Lung (tissue), 12 donors: ENCODE data around the gene AMTN. TPM values are rescaled to one million over a fixed set of nuclear protein-coding genes. Genes with fewer than 3 reads are reported as not detected.
"Not testable (repeated sequence)": the region's sequence is repeated elsewhere in the genome, so short reads cannot be mapped to it uniquely, and the experiment has no call there.

ENCODE experiments used
- ATAC-seq: fragments of 200-7000 bp; cut with Tn5 transposase; one replicate; pipeline ENCODE4 v1.9.1; 2020; ENCODE audit warnings: moderate number of reproducible peaks; ENCODE audit not compliant: insufficient read depth, low FRiP score
- DNase-seq, 3 donors: peaks; one replicate each; pipeline ENCODE4 v3.0.0-alpha.2; 2013 to 2017
- H3K27ac ChIP-seq, 2 donors: one replicate each; pipeline ENCODE4 v1.5.1; 2013; ENCODE audit warnings: mild to moderate bottlenecking in 2 of 2, moderate library complexity in 2 of 2, control low read depth in 1 of 2, inconsistent platforms in 1 of 2, low read depth in 1 of 2, low read length in 1 of 2
- H3K27me3 ChIP-seq, 3 donors: one replicate each; pipeline ENCODE4 v1.5.1; 2013; ENCODE audit warnings: low read length in 2 of 3; ENCODE audit not compliant: control insufficient read depth in 3 of 3, insufficient read depth in 3 of 3
- H3K36me3 ChIP-seq, 4 donors: one replicate each; pipeline ENCODE4 v1.5.1; 2013; ENCODE audit warnings: low read length in 4 of 4, mild to moderate bottlenecking in 1 of 4, moderate library complexity in 1 of 4; ENCODE audit not compliant: control insufficient read depth in 4 of 4, insufficient read depth in 4 of 4
- H3K4me1 ChIP-seq, 5 donors: one replicate each; pipeline ENCODE4 v1.5.1; 2013; ENCODE audit warnings: low read length in 5 of 5, mild to moderate bottlenecking in 2 of 5, moderate library complexity in 1 of 5; ENCODE audit not compliant: control insufficient read depth in 5 of 5, insufficient read depth in 5 of 5
- H3K4me3 ChIP-seq: one replicate; pipeline ENCODE4 v1.5.1; 2013; ENCODE audit warnings: mild to moderate bottlenecking, control low read depth, moderate library complexity
- H3K9ac ChIP-seq, 2 donors: one replicate each; pipeline ENCODE4 v1.5.1; 2013; ENCODE audit warnings: low read length in 2 of 2, control low read depth in 1 of 2; ENCODE audit not compliant: insufficient read depth in 1 of 2
- H3K9me3 ChIP-seq, 4 donors: one replicate each; pipeline ENCODE4 v1.5.1; 2013; ENCODE audit warnings: low read length in 3 of 4, mild to moderate bottlenecking in 1 of 4, moderate library complexity in 1 of 4; ENCODE audit not compliant: control insufficient read depth in 4 of 4, insufficient read depth in 3 of 4
- WGBS, 2 donors: extraction: QIAGEN DNeasy Blood & Tissue Kit; methylation state at CpG; one replicate each; pipeline ENCODE4 v1.1.7; 2013; 5-methylcytosine and 5-hydroxymethylcytosine counted together
- polyA plus RNA-seq, 2 donors: library from polyadenylated mRNA; stranded (reverse); fragments of 200-250 nt; gene quantifications; one replicate each; pipeline ENCODE4 v1.2.1, GENCODE V29; 2013
- total RNA-seq, 2 donors: library from RNA; depleted of rRNA in 1 of 2; stranded (reverse); fragments of >200 nt in 1 of 2; gene quantifications; one replicate each; pipeline ENCODE4 v1.2.1, GENCODE V29; 2014 to 2021
- TF ChIP-seq, protein P1 (sequence below): IDR thresholded peaks from 2 replicates; pipeline ENCODE4 v1.5.1; 2012; ENCODE audit warnings: mild to moderate bottlenecking; ENCODE audit errors: control extremely low read depth, extremely low read depth
- donor health status: control.
- donor health status: control.
- donor health status: Bipolar disorder and iron deficiency.
- donor health status: healthy.
- donor health status: DM: yes; HTN: yes; CAD: no.

The AMTN gene
- total and polyA plus RNA-seq, 4 donors, result 0.51 TPM; not detected in 3

- Histone ChIP-seq H3K9me3 (no peaks in the 10 kb centered on the region), H3K27ac (no peak overlapping the region), H3K4me1 (no peaks in the 10 kb centered on the region), H3K9ac (no peak overlapping the region), H3K27me3 (no peaks in the 10 kb centered on the region), H3K36me3 (no peaks in the 10 kb centered on the region), H3K4me3 (no peak overlapping the region)
- TF ChIP-seq, protein P1, sequence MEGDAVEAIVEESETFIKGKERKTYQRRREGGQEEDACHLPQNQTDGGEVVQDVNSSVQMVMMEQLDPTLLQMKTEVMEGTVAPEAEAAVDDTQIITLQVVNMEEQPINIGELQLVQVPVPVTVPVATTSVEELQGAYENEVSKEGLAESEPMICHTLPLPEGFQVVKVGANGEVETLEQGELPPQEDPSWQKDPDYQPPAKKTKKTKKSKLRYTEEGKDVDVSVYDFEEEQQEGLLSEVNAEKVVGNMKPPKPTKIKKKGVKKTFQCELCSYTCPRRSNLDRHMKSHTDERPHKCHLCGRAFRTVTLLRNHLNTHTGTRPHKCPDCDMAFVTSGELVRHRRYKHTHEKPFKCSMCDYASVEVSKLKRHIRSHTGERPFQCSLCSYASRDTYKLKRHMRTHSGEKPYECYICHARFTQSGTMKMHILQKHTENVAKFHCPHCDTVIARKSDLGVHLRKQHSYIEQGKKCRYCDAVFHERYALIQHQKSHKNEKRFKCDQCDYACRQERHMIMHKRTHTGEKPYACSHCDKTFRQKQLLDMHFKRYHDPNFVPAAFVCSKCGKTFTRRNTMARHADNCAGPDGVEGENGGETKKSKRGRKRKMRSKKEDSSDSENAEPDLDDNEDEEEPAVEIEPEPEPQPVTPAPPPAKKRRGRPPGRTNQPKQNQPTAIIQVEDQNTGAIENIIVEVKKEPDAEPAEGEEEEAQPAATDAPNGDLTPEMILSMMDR, result no peak
- no peak for ATAC-seq
- 73 to 75% methylated on average over 2 of the region's 2 CpGs for WGBS, 2 donors
- DNase-seq, result no peak
Observed at GRCh38 chr4:70533211-70533610, 14.8 kb downstream of the AMTN start.

DNA sequence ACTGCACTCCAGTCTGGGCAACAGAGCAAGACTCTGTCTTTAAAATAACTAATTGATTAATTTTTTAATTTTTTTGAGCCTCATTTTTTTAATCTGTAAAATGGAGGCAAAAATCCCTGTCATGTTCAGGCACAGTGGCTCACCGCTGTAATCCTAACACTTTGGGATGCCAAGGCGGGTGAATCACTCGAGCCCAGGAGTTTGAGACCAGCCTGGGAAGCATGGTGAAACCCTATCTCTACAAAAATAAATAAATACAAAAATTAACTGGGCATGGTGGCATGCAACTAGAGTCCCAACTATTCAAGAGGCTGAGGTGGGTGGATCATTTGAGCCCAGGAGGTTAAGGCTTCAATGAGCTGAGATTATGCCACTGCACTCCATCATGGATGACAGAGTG, 15.4 kb downstream of the AMTN start:
- Histone ChIP-seq H3K9ac (no peak overlapping the region), H3K36me3 (no peaks in the 10 kb centered on the region), H3K9me3 (no peaks in the 10 kb centered on the region), H3K4me3 (no peak overlapping the region), H3K27me3 (no peaks in the 10 kb centered on the region), H3K27ac (no peak overlapping the region), H3K4me1 (no peaks in the 10 kb centered on the region)
- ATAC-seq (no peak), DNase-seq (no peak)
- WGBS, 2 donors, result 91 to 94% methylated on average over 3 of the region's 3 CpGs
- TF ChIP-seq, protein P1, result no peak

DNA sequence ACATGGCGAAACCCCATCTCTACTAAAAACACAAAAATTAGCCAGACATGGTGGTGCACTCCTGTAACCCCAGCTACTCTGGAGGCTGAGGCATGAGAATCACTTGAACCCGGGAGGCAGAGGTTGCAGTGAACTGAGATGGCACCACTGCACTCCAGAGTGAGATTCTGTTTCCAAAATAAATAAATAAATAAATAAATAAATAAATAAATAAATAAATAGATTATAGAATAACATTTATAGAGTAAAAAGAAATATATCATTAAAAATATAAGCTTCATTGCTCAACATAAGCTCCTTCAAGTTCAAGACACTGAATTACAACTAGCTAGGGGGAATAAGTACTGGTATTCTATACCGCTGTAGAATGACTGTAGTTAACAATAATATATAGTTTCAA, 16.5 kb downstream of the AMTN start:
- H3K27ac ChIP-seq, H3K4me3 ChIP-seq, ATAC-seq, H3K36me3 ChIP-seq, H3K4me1 ChIP-seq, H3K9ac ChIP-seq, DNase-seq, H3K9me3 ChIP-seq, H3K27me3 ChIP-seq: not testable (repeated sequence)
- WGBS, 2 donors, result 94 to 97% methylated on average over 3 of the region's 3 CpGs

GRCh38 chr4:70538869-70539268, 20.5 kb downstream of the AMTN start:
- Histone ChIP-seq H3K27ac (no peak overlapping the region), H3K4me3 (no peak overlapping the region), H3K27me3 (no peaks in the 10 kb centered on the region), H3K9ac (no peak overlapping the region), H3K36me3 (no peaks in the 10 kb centered on the region), H3K9me3 (no peaks in the 10 kb centered on the region), H3K4me1 (no peaks in the 10 kb centered on the region)
- TF ChIP-seq, protein P1, result no peak
- DNase-seq (no peak), ATAC-seq (no peak)
